H54 (cell line): ENCODE measurements around the gene NRP2.

Experiments used
- DNase-seq: peaks from one replicate; pipeline ENCODE4 v3.0.0; 2011; ENCODE audit warnings: low spot score, mixed read lengths; ENCODE audit not compliant: insufficient read length
- FAIRE-seq: peaks from 3 replicates; lab custom pipeline; 2011; peaks lifted over from hg19 to GRCh38; lab: Jason Lieb, UNC
- POLR2A ChIP-seq: IDR thresholded peaks from 2 replicates; pipeline ENCODE4 v1.6.1; 2011; ENCODE audit warnings: low read depth, mild to moderate bottlenecking, low read length

NRP2 gene

GRCh38 chr2:205789906-205790305 is 107.6 kb downstream of the NRP2 start:
- FAIRE-seq, result no peak
- no peak for TF ChIP-seq POLR2A
- DNase-seq, result no peak

GRCh38 chr2:205792908-205793307 is 110.6 kb downstream of the NRP2 start:
- no peak for FAIRE-seq

GRCh38 chr2:205796805-205797313 is 114.6 kb downstream of the NRP2 start:
- no peak for TF ChIP-seq POLR2A
- FAIRE-seq, result no peak
- DNase-seq, result no peak

More at GRCh38 chr2:205792908-205793307, 110.6 kb downstream of the NRP2 start:
- TF ChIP-seq POLR2A, result no peak
- no peak for DNase-seq

- FAIRE-seq (no peak), DNase-seq (no peak)
- TF ChIP-seq POLR2A, result no peak
Observed at GRCh38 chr2:205797866-205798265, 115.6 kb downstream of the NRP2 start.

GRCh38 chr2:205800224-205800623 is 117.9 kb downstream of the NRP2 start:
- FAIRE-seq (no peak), DNase-seq (no peak)
- TF ChIP-seq POLR2A, result no peak

- FAIRE-seq (no peak), DNase-seq (no peak)
- TF ChIP-seq POLR2A, result no peak
Observed at GRCh38 chr2:205800773-205801172, 118.5 kb downstream of the NRP2 start.

GRCh38 chr2:205802065-205802464 is 119.8 kb downstream of the NRP2 start:
- DNase-seq (no peak), FAIRE-seq (no peak)
- TF ChIP-seq POLR2A, result no peak

- DNase-seq (no peak), FAIRE-seq (no peak)
- no peak for TF ChIP-seq POLR2A
Observed at GRCh38 chr2:205802941-205803340, 120.6 kb downstream of the NRP2 start.

- FAIRE-seq (no peak), DNase-seq (no peak)
- TF ChIP-seq POLR2A, result no peak
Observed at GRCh38 chr2:205803500-205803899, 121.2 kb downstream of the NRP2 start.

GRCh38 chr2:205805136-205805535 is 122.8 kb downstream of the NRP2 start:
- DNase-seq, result no peak
- no peak for TF ChIP-seq POLR2A
- FAIRE-seq, result no peak

- DNase-seq (no peak), FAIRE-seq (no peak)
Observed at GRCh38 chr2:205806143-205806905, 124.0 kb downstream of the NRP2 start.

GRCh38 chr2:205807229-205807628 is 124.9 kb downstream of the NRP2 start:
- no peak for FAIRE-seq
- no peak for TF ChIP-seq POLR2A
- no peak for DNase-seq

More at GRCh38 chr2:205806143-205806905, 124.0 kb downstream of the NRP2 start:
- no peak for TF ChIP-seq POLR2A

- FAIRE-seq (no peak), DNase-seq (no peak)
- no peak for TF ChIP-seq POLR2A
Observed at GRCh38 chr2:205807758-205808157, 125.5 kb downstream of the NRP2 start.

GRCh38 chr2:205808486-205809121 is 126.3 kb downstream of the NRP2 start:
- FAIRE-seq, result no peak
- DNase-seq, result no peak
- TF ChIP-seq POLR2A, result no peak
